ENCODE measurements around the gene NLRC5.

NLRC5 gene

GRCh38 chr16:57001026-57001679 lies 11.8 kb downstream of the NLRC5 start:
- Histone ChIP-seq H3K14ac (ENCODE audit: low read length in 2 of 2) (no peak overlapping the region), H4K8ac (ENCODE audit: low read length) (peak overlapping the region; percentile 35), H3K79me1 (replicated peaks; ENCODE audit: low read length, poor library complexity, severe bottlenecking) (peaks cover 4% of the 10 kb centered on the region), H3K23ac (ENCODE audit: low read length in 2 of 2) (no peak overlapping the region), H3K36me3 (ENCODE audit: control insufficient read depth in 1 of 2, insufficient read depth in 2 of 2, low read depth in 1 of 2, low read length in 2 of 2) (peaks cover 4 to 44% of the 10 kb centered on the region in 2 experiments), H2BK12ac (ENCODE audit: low read length in 2 of 2) (peak overlapping the region; percentile 35 to 61), H2AK5ac (ENCODE audit: low read length, severe bottlenecking) (no peak overlapping the region), H3K9ac (ENCODE audit: low read length) (peak overlapping the region; percentile 67), H2BK5ac (ENCODE audit: low read depth, low read length, poor library complexity, severe bottlenecking) (no peak overlapping the region), H3K4me3 (ENCODE audit: insufficient read depth in 1 of 2, low read depth in 1 of 2, low read length in 2 of 2) (no peak overlapping the region), H3K27me3 (ENCODE audit: control insufficient read depth in 1 of 2, insufficient read depth in 1 of 2, low read length in 2 of 2) (no peaks in the 10 kb centered on the region), H3K18ac (ENCODE audit: low read depth in 1 of 2, low read length in 2 of 2) (peak overlapping the region; percentile 13 to 59), H2AFZ (ENCODE audit: low read depth, low read length) (no peak overlapping the region), H3K4ac (ENCODE audit: low read depth in 1 of 2, low read length in 2 of 2) (peak overlapping the region; percentile 12 to 57), H3K4me1 (ENCODE audit: control insufficient read depth, insufficient read depth, low read depth, low read length) (peaks cover 5% of the 10 kb centered on the region), H3K27ac (ENCODE audit: low read length, poor library complexity, severe bottlenecking) (no peak overlapping the region), H3K9me3 (ENCODE audit: control insufficient read depth, low read length) (no peaks in the 10 kb centered on the region), H3K4me2 (ENCODE audit: low read length, poor library complexity, severe bottlenecking) (no peak overlapping the region), H2BK120ac (ENCODE audit: low read depth, low read length) (no peak overlapping the region), H4K91ac (ENCODE audit: low read length) (peak overlapping the region; percentile 73), H2BK15ac (ENCODE audit: low read depth, poor library complexity, severe bottlenecking) (peak overlapping the region; percentile 60)
- DNase-seq, result no peak
- 90% methylated on average over 7 of the region's 8 CpGs for WGBS

- Histone ChIP-seq H2BK120ac (ENCODE audit: low read depth, low read length) (no peak overlapping the region), H4K8ac (ENCODE audit: low read length) (peak overlapping the region; percentile 32), H2BK12ac (ENCODE audit: low read length in 2 of 2) (no peak overlapping the region), H3K23ac (ENCODE audit: low read length in 2 of 2) (peak overlapping the region in 1 of 2 experiments; percentile 31), H3K9ac (ENCODE audit: low read length) (no peak overlapping the region), H3K27ac (ENCODE audit: low read length, poor library complexity, severe bottlenecking) (no peak overlapping the region), H3K79me1 (replicated peaks; ENCODE audit: low read length, poor library complexity, severe bottlenecking) (peaks cover 3% of the 10 kb centered on the region), H2BK5ac (ENCODE audit: low read depth, low read length, poor library complexity, severe bottlenecking) (no peak overlapping the region), H4K91ac (ENCODE audit: low read length) (no peak overlapping the region), H3K4me1 (ENCODE audit: control insufficient read depth, insufficient read depth, low read depth, low read length) (peaks cover 5% of the 10 kb centered on the region), H2BK15ac (ENCODE audit: low read depth, poor library complexity, severe bottlenecking) (no peak overlapping the region), H3K4me3 (ENCODE audit: insufficient read depth in 1 of 2, low read depth in 1 of 2, low read length in 2 of 2) (no peak overlapping the region), H3K4me2 (ENCODE audit: low read length, poor library complexity, severe bottlenecking) (no peak overlapping the region), H2AFZ (ENCODE audit: low read depth, low read length) (no peak overlapping the region), H3K36me3 (ENCODE audit: control insufficient read depth in 1 of 2, insufficient read depth in 2 of 2, low read depth in 1 of 2, low read length in 2 of 2) (peaks cover 4 to 35% of the 10 kb centered on the region in 2 experiments), H3K27me3 (ENCODE audit: control insufficient read depth in 1 of 2, insufficient read depth in 1 of 2, low read length in 2 of 2) (no peaks in the 10 kb centered on the region), H3K4ac (ENCODE audit: low read depth in 1 of 2, low read length in 2 of 2) (no peak overlapping the region), H3K9me3 (ENCODE audit: control insufficient read depth, low read length) (no peaks in the 10 kb centered on the region), H3K14ac (ENCODE audit: low read length in 2 of 2) (no peak overlapping the region), H3K18ac (ENCODE audit: low read depth in 1 of 2, low read length in 2 of 2) (no peak overlapping the region), H2AK5ac (ENCODE audit: low read length, severe bottlenecking) (no peak overlapping the region)
- no peak for DNase-seq
- 91% methylated on average over 22 of the region's 22 CpGs for WGBS
Observed at GRCh38 chr16:57003439-57004386, 14.4 kb downstream of the NLRC5 start.

GRCh38 chr16:57004387-57005250 lies 15.3 kb downstream of the NLRC5 start:
- H2AK5ac ChIP-seq (ENCODE audit: low read length, severe bottlenecking), result no peak overlapping the region
- no peak overlapping the region for H2AFZ ChIP-seq (ENCODE audit: low read depth, low read length)
- no peaks in the 10 kb centered on the region for H3K27me3 ChIP-seq (ENCODE audit: control insufficient read depth in 1 of 2, insufficient read depth in 1 of 2, low read length in 2 of 2)
- H3K4ac ChIP-seq (ENCODE audit: low read depth in 1 of 2, low read length in 2 of 2), result no peak overlapping the region
- WGBS, result 81% methylated on average over 12 of the region's 15 CpGs
- H2BK120ac ChIP-seq (ENCODE audit: low read depth, low read length), result no peak overlapping the region
- H3K27ac ChIP-seq (ENCODE audit: low read length, poor library complexity, severe bottlenecking), result no peak overlapping the region
- no peak overlapping the region for H3K4me2 ChIP-seq (ENCODE audit: low read length, poor library complexity, severe bottlenecking)
- peaks cover 3% of the 10 kb centered on the region for H3K79me1 ChIP-seq (replicated peaks; ENCODE audit: low read length, poor library complexity, severe bottlenecking)
- H3K9me3 ChIP-seq (ENCODE audit: control insufficient read depth, low read length), result no peaks in the 10 kb centered on the region
- DNase-seq, result no peak
- peaks cover 5% of the 10 kb centered on the region for H3K4me1 ChIP-seq (ENCODE audit: control insufficient read depth, insufficient read depth, low read depth, low read length)
- no peak overlapping the region for H4K91ac ChIP-seq (ENCODE audit: low read length)
- no peak overlapping the region for H3K14ac ChIP-seq (ENCODE audit: low read length in 2 of 2)
- peaks cover 4 to 32% of the 10 kb centered on the region in 2 experiments for H3K36me3 ChIP-seq (ENCODE audit: control insufficient read depth in 1 of 2, insufficient read depth in 2 of 2, low read depth in 1 of 2, low read length in 2 of 2)
- no peak overlapping the region for H3K23ac ChIP-seq (ENCODE audit: low read length in 2 of 2)
- H4K8ac ChIP-seq (ENCODE audit: low read length), result no peak overlapping the region
- no peak overlapping the region for H3K4me3 ChIP-seq (ENCODE audit: insufficient read depth in 1 of 2, low read depth in 1 of 2, low read length in 2 of 2)
- H2BK5ac ChIP-seq (ENCODE audit: low read depth, low read length, poor library complexity, severe bottlenecking), result no peak overlapping the region
- no peak overlapping the region for H3K9ac ChIP-seq (ENCODE audit: low read length)
- H2BK15ac ChIP-seq (ENCODE audit: low read depth, poor library complexity, severe bottlenecking), result no peak overlapping the region
- H2BK12ac ChIP-seq (ENCODE audit: low read length in 2 of 2), result no peak overlapping the region
- no peak overlapping the region for H3K18ac ChIP-seq (ENCODE audit: low read depth in 1 of 2, low read length in 2 of 2)
